ENCODE measurements around the gene UBFD1.

The UBFD1 gene

DNA sequence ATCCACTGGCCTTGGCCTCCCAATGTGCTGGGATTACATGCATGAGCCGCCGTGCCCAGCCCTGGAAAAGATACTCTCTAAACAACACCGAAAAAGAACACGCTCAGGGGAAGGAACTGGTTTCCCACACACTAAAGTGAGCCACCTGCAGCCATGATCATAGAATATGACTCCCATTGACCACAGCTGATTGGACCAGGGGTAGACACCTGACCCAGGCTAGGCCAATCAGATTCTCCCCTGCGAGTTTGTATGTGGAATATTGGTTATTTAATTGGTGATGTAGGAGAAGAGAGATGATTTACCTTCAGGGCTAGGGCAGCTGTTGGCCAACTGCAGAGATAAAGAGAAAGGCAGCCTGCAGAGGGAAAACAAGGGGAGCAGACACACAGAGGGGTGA is 38.2 kb upstream of the UBFD1 start:
- no peak for DNase-seq (ENCODE audit: low read depth)
- TF ChIP-seq, protein P1, sequence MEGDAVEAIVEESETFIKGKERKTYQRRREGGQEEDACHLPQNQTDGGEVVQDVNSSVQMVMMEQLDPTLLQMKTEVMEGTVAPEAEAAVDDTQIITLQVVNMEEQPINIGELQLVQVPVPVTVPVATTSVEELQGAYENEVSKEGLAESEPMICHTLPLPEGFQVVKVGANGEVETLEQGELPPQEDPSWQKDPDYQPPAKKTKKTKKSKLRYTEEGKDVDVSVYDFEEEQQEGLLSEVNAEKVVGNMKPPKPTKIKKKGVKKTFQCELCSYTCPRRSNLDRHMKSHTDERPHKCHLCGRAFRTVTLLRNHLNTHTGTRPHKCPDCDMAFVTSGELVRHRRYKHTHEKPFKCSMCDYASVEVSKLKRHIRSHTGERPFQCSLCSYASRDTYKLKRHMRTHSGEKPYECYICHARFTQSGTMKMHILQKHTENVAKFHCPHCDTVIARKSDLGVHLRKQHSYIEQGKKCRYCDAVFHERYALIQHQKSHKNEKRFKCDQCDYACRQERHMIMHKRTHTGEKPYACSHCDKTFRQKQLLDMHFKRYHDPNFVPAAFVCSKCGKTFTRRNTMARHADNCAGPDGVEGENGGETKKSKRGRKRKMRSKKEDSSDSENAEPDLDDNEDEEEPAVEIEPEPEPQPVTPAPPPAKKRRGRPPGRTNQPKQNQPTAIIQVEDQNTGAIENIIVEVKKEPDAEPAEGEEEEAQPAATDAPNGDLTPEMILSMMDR (conservative IDR thresholded peaks at IDR 0.05; ENCODE audit: low read depth, low read length) = no peak
- H3K4me3 ChIP-seq (ENCODE audit: low read length) = no peak overlapping the region

DNA sequence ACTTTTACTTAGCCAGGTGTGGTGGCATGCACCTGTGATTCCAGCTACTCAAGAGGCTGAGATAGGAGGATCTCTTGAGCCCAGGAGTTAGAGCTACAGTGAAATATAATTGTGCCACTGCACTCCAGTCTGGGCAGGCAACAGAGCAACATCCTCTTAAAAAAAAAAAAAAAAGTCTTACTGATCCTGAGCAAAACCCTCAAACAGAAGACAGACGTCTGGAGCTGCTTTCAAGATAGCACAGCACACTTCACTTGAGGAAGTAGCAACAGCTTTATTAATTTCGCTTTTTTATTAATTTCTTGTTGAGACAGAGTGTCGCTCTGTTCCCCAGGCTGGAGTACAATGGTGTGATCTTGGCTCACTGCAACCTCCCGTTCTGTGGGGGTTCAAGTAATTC is 37.0 kb upstream of the UBFD1 start:
- TF ChIP-seq, protein P1 (conservative IDR thresholded peaks at IDR 0.05; ENCODE audit: low read depth, low read length) = no peak
- DNase-seq (ENCODE audit: low read depth) = no peak
- H3K4me3 ChIP-seq (ENCODE audit: low read length) = no peak overlapping the region

DNA sequence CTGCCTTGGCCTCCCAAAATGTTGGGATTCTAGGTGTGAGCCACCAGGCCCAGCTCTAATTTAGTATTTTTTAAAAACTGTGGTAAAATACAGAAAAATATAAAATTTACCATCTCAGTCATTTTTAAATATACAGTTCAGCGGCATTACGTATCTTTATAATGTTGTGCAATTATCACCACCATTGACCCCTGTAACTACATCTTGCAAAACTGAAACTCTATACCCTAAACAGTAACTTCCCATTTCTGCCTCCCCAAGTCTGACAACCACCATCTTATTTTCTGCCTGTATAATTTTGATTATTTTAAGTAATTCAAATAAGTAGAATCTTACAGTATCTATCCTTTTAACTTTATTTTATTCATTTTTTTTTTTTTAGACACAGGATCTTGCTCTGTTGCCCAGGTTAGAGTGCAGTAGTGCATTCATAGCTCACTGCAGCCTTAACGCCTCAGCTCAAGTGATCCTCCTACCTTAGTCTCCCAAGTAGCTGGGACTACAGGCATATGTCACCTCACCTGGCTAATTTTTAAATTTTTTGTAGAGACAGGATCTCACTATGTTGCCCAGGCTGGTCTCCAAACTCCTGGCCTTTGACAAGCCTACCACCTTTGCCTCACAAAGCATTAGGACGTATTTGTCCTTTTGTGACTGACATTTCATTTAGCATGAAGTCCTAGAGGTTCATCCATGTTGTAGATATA is 36.3 kb upstream of the UBFD1 start:
- H3K4me3 ChIP-seq (ENCODE audit: low read length) = no peak overlapping the region
- TF ChIP-seq, protein P1 (conservative IDR thresholded peaks at IDR 0.05; ENCODE audit: low read depth, low read length) = no peak
- no peak for DNase-seq (ENCODE audit: low read depth)

DNA sequence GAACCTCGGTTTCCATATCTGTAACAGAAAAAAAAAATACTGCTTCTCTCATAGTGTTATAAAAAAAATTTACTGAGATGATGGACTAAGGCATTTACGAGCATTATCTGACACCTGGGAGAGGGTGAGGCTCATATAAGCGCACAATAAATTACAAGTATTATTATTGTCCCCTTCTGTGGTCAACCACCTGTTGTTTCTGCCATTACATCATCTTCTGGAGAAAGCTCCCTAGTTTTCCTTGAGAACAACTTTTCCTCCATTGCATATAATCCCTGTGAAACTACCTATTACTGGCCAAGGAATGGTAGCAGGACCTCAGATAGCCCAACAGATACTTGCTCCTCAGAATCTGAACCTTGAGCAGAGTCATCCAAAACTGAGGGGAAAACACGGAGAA is 35.6 kb upstream of the UBFD1 start:
- DNase-seq (ENCODE audit: low read depth) = no peak
- TF ChIP-seq, protein P1 (conservative IDR thresholded peaks at IDR 0.05; ENCODE audit: low read depth, low read length) = no peak
- no peak overlapping the region for H3K4me3 ChIP-seq (ENCODE audit: low read length)

DNA sequence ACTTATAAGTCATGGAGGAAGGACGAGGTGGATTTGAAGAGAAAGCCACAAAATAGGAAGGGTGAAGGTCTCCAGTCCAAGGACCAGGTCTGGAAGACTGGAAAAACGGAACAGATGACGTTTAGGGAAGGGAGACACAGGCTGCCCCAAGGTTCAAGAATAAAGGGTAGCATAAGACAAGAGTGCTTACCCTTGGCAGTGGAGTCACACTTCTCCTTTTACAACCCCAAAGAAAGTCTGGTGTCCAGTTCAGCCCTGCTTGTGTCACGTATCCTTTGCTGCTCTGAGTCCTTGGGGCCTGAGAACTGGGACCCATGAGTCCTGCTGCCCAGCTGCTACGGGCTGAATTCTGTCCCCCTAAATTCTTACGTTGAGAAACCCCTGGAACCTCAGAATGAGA is 34.2 kb upstream of the UBFD1 start:
- H3K4me3 ChIP-seq (ENCODE audit: low read length) = no peak overlapping the region
- DNase-seq (ENCODE audit: low read depth) = no peak
- TF ChIP-seq, protein P1 (conservative IDR thresholded peaks at IDR 0.05; ENCODE audit: low read depth, low read length) = no peak

DNA sequence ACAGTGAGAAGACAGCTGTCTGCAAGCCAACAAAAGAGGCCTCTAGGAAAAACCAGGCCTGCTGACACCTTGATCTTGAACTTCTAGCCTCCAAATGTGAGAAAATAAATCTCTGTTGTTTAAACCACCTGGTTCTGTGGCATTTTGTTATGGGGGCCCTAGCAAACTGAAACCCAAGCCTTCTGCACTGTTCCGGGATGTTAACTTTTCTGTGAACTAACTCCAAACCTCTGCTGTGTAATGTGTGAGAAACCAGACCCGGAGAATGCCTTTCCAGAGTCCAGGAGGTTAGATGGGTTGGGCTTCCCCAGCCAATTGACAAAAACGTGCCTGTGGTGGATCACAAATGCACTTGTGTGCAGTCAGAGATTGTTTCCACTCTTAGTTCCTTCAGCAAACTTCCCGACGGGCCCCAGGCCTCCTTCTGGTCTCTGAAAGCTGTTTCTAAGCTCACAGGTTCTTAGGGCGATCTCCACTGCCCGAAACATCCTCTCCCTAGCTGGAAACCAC is 33.6 kb upstream of the UBFD1 start:
- no peak for DNase-seq (ENCODE audit: low read depth)
- TF ChIP-seq, protein P1 (conservative IDR thresholded peaks at IDR 0.05; ENCODE audit: low read depth, low read length) = no peak
- H3K4me3 ChIP-seq (ENCODE audit: low read length) = no peak overlapping the region

DNA sequence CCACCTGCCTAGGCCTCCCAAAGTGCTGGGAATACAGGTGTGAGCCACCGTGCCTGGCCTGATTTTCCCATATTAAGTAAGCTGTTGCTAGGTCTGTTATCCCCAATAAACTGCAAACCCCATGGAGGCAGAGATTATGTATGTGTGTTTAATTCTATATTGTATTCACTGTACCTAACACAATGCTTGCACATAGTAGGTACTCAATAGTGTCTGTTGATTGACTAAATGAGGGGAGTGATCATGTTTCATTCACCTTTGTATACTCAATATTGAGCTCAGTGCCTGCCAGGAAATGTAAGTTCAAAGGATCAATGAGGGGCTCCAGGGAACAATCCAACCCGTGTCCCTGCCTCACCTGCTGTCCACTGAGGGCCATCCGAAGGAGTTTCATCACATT is 32.6 kb upstream of the UBFD1 start:
- TF ChIP-seq, protein P1 (conservative IDR thresholded peaks at IDR 0.05; ENCODE audit: low read depth, low read length) = no peak
- H3K4me3 ChIP-seq (ENCODE audit: low read length) = no peak overlapping the region
- DNase-seq (ENCODE audit: low read depth) = no peak

Data from retinal pigment epithelial cell (primary cell).